ENCODE data around the gene UBQLNL. TPM values are rescaled to one million over a fixed set of nuclear protein-coding genes. Genes with fewer than 3 reads are reported as not detected.

Gene UBQLNL
- under 1 TPM; 0.05 to 0.53 (median 0.19) TPM for polyA plus RNA-seq (ENCODE audit: insufficient read length in 10 of 10)
- long read RNA-seq, donor 1: 0 reads
- long read RNA-seq, donor 2, partial matches to known transcripts: 0 of 1 reads
- long read RNA-seq, donor 2, other reads (novel, unspliced or antisense): 0 of 1 reads
- long read RNA-seq, donor 3: 0 reads
- long read RNA-seq, donor 4: 0 reads
- long read RNA-seq, donor 5, partial matches to known transcripts: 0 of 1 reads
- long read RNA-seq, donor 5, other reads (novel, unspliced or antisense): 0 of 1 reads
- long read RNA-seq, donor 6, partial matches to known transcripts: 0 of 1 reads
- long read RNA-seq, donor 6, other reads (novel, unspliced or antisense): 0 of 1 reads
- long read RNA-seq, donor 7: 0 reads
- long read RNA-seq, donor 8: 0 reads
- long read RNA-seq, donor 9: 0 reads

- no peak for DNase-seq
Observed at GRCh38 chr11:5516599-5516998, at the start of gene UBQLNL. Gene UBQLNL, minus strand, starts transcription at chr11:5516699. Its CDS starts 258 bp downstream, at chr11:5516441.

GRCh38 chr11:5564259-5565019 is 47.9 kb upstream of the UBQLNL start:
- DNase-seq: no peak

- DNase-seq: no peak
Observed at GRCh38 chr11:5557751-5558150, 41.3 kb upstream of the UBQLNL start.

- DNase-seq: no peak
Observed at GRCh38 chr11:5556596-5557188, 40.2 kb upstream of the UBQLNL start.

- no peak for DNase-seq
Observed at GRCh38 chr11:5553343-5553742, 36.8 kb upstream of the UBQLNL start.

- DNase-seq: peak in 1 of 3 donors; percentile 84
Observed at GRCh38 chr11:5550440-5551095, 34.1 kb upstream of the UBQLNL start.

- no peak for DNase-seq
Observed at GRCh38 chr11:5548440-5548839, 31.9 kb upstream of the UBQLNL start, which contains the start of gene OR52H1. Gene OR52H1, minus strand, starts transcription at chr11:5548540. Its CDS starts 3,035 bp downstream, at chr11:5545505.

GRCh38 chr11:5547982-5548381 is 31.5 kb upstream of the UBQLNL start:
- DNase-seq: no peak

- DNase-seq: no peak
Observed at GRCh38 chr11:5546457-5546856, 30.0 kb upstream of the UBQLNL start.

GRCh38 chr11:5541427-5541826 is 24.9 kb upstream of the UBQLNL start:
- DNase-seq: no peak

GRCh38 chr11:5536482-5536881 is 20.0 kb upstream of the UBQLNL start:
- no peak for DNase-seq

- no peak for DNase-seq
Observed at GRCh38 chr11:5534046-5534445, 17.5 kb upstream of the UBQLNL start.

- DNase-seq: no peak
Observed at GRCh38 chr11:5531053-5531831, 14.7 kb upstream of the UBQLNL start.

GRCh38 chr11:5528495-5528894 is 12.0 kb upstream of the UBQLNL start:
- DNase-seq: no peak

- DNase-seq: no peak
Observed at GRCh38 chr11:5527716-5528115, 11.2 kb upstream of the UBQLNL start.

- no peak for DNase-seq
Observed at GRCh38 chr11:5524756-5525155, 8.3 kb upstream of the UBQLNL start.

GRCh38 chr11:5522308-5522707 is 5.8 kb upstream of the UBQLNL start:
- no peak for DNase-seq

GRCh38 chr11:5521540-5521939 is 5.0 kb upstream of the UBQLNL start:
- no peak for DNase-seq

- no peak for DNase-seq
Observed at GRCh38 chr11:5514841-5515240, 1.7 kb downstream of the UBQLNL start.

GRCh38 chr11:5509803-5510202 is 6.7 kb downstream of the UBQLNL start, which contains the start of gene UBQLN3:
Gene UBQLN3, minus strand, starts transcription at chr11:5509957. Its CDS starts 399 bp downstream, at chr11:5509558.
- DNase-seq: no peak

GRCh38 chr11:5508605-5509004 is 7.9 kb downstream of the UBQLNL start:
- DNase-seq: no peak

Measured in muscle of back (tissue), 13 donors.